ENCODE results near the gene EZH2.

GRCh38 chr7:148916186-148916585, 32.1 kb upstream of the EZH2 start:
- TF ChIP-seq CTCF (IDR thresholded peaks at IDR 0.05) (no peak), POLR2A (IDR thresholded peaks at IDR 0.05) (no peak)

All from ovary (tissue), 3 donors.